GM12878 (cell line): ENCODE results near the gene ENTREP3. TPM values are rescaled to one million over a fixed set of nuclear protein-coding genes. Genes with fewer than 3 reads are reported as not detected.

Source experiments
- BACH1 ChIP-seq: fragments of 450-650 bp; IDR thresholded peaks from 2 replicates; pipeline ENCODE4 v1.6.1; 2017; ENCODE audit warnings: mild to moderate bottlenecking, borderline replicate concordance
- BHLHE40 ChIP-seq, 2 experiments: fragments of 450-650 bp in 1 of 2; IDR thresholded peaks; 2 replicates each; pipeline ENCODE4 v1.6.1; 2011 to 2017; ENCODE audit warnings: low read depth in 2 of 2, borderline replicate concordance in 1 of 2, improper control_type of control experiment in 1 of 2, low read length in 1 of 2, mild to moderate bottlenecking in 1 of 2
- BRCA1 ChIP-seq: IDR thresholded peaks from 2 replicates; pipeline ENCODE4 v1.6.1; 2011; ENCODE audit warnings: low read depth, low read length, improper control_type of control experiment
- CHD1 ChIP-seq: IDR thresholded peaks from 2 replicates; pipeline ENCODE4 v1.6.1; 2012; ENCODE audit warnings: low read depth, low read length, improper control_type of control experiment
- CHD2 ChIP-seq: IDR thresholded peaks from 2 replicates; pipeline ENCODE4 v1.6.1; 2011; ENCODE audit warnings: low read depth, low read length, improper control_type of control experiment, borderline replicate concordance
- CREM ChIP-seq: IDR thresholded peaks from 2 replicates; pipeline ENCODE4 v1.6.1; 2014; ENCODE audit warnings: antibody characterized with exemption, low read depth
- DPF2 ChIP-seq: fragments of 450-650 bp; IDR thresholded peaks from 2 replicates; pipeline ENCODE4 v1.6.1; 2017; ENCODE audit warnings: mild to moderate bottlenecking
- E2F4 ChIP-seq: IDR thresholded peaks from 2 replicates; pipeline ENCODE4 v1.6.1; 2012; ENCODE audit warnings: low read depth, low read length, improper control_type of control experiment
- EZH2 ChIP-seq: IDR thresholded peaks from 2 replicates; pipeline ENCODE4 v1.6.1; 2012; ENCODE audit warnings: low read depth, mild to moderate bottlenecking, control low read depth, inconsistent platforms, low read length, borderline replicate concordance; ENCODE audit not compliant: control insufficient read depth
- FOXK2 ChIP-seq: fragments of 450-650 bp; IDR thresholded peaks from 2 replicates; pipeline ENCODE4 v1.6.1; 2017; ENCODE audit warnings: mild to moderate bottlenecking, moderate library complexity
- IKZF1 ChIP-seq: fragments of 450-650 bp; conservative IDR thresholded peaks from 2 replicates; pipeline ENCODE4 v1.6.1; 2017; ENCODE audit warnings: antibody characterized with exemption, mild to moderate bottlenecking
- IRF5 ChIP-seq: fragments of 450-650 bp; IDR thresholded peaks from 2 replicates; pipeline ENCODE4 v1.6.1; 2017; ENCODE audit warnings: borderline replicate concordance
- JUNB ChIP-seq: IDR thresholded peaks from 2 replicates; pipeline ENCODE4 v1.6.1; 2016; ENCODE audit warnings: antibody characterized with exemption, mild to moderate bottlenecking
- LARP7 ChIP-seq: fragments of 450-650 bp; IDR thresholded peaks from 2 replicates; pipeline ENCODE4 v1.6.1; 2017; ENCODE audit warnings: mild to moderate bottlenecking
- NFYA ChIP-seq: IDR thresholded peaks from 2 replicates; pipeline ENCODE4 v1.6.1; 2011; ENCODE audit warnings: low read depth, mild to moderate bottlenecking, low read length, improper control_type of control experiment, borderline replicate concordance
- NR2C2 ChIP-seq: IDR thresholded peaks from 2 replicates; pipeline ENCODE4 v1.6.1; 2011; ENCODE audit warnings: borderline replicate concordance, low read depth; ENCODE audit not compliant: control insufficient read depth, insufficient read length
- POLR2A ChIP-seq: IDR thresholded peaks from 2 replicates; pipeline ENCODE4 v1.6.1; 2011; ENCODE audit warnings: low read depth, mild to moderate bottlenecking, low read length
- RB1 ChIP-seq: fragments of 450-650 bp; formaldehyde crosslinking; IDR thresholded peaks from 2 replicates; pipeline ENCODE4 v1.6.1; 2017; ENCODE audit warnings: mild to moderate bottlenecking, borderline replicate concordance
- RUNX3 ChIP-seq: IDR thresholded peaks from 2 replicates; pipeline ENCODE4 v1.6.1; 2012; ENCODE audit warnings: low read length, inconsistent platforms
- SIN3A ChIP-seq: IDR thresholded peaks from 2 replicates; pipeline ENCODE4 v1.6.1; 2012; ENCODE audit warnings: low read depth, low read length, improper control_type of control experiment
- SREBF1 ChIP-seq: IDR thresholded peaks from 2 replicates; pipeline ENCODE4 v1.6.1; 2012; ENCODE audit warnings: mild to moderate bottlenecking, low read length
- SREBF2 ChIP-seq: IDR thresholded peaks from 2 replicates; pipeline ENCODE4 v1.6.1; 2012; ENCODE audit warnings: mild to moderate bottlenecking, low read length
- STAT1 ChIP-seq: fragments of 450-650 bp; conservative IDR thresholded peaks from 2 replicates; pipeline ENCODE4 v1.6.1; 2014; ENCODE audit warnings: antibody characterized with exemption, mild to moderate bottlenecking
- TARDBP ChIP-seq: IDR thresholded peaks from 2 replicates; pipeline ENCODE4 v1.6.1; 2016; ENCODE audit warnings: borderline replicate concordance
- ZNF24 ChIP-seq: fragments of 450-650 bp; IDR thresholded peaks from 2 replicates; pipeline ENCODE4 v1.6.1; 2017; ENCODE audit warnings: antibody characterized with exemption, mild to moderate bottlenecking
- ZNF622 ChIP-seq: fragments of 450-650 bp; IDR thresholded peaks from 2 replicates; pipeline ENCODE4 v1.6.1; 2017; ENCODE audit warnings: mild to moderate bottlenecking, inconsistent platforms
- polyA plus RNA-seq, 11 experiments: library from polyadenylated mRNA; depleted of rRNA in 4 of 11; unstranded in 6 of 11; stranded (reverse) in 5 of 11; fragments of >200 nt; fragmentation: Nextera tagmentation in 4 of 11; fragmentation: Illumina TruSeq in 1 of 11; extraction: Ambion mirVana in 4 of 11; extraction: Trizol in 1 of 11; gene quantifications; 1 replicate in 1 of 11; 2 replicates in 10 of 11; pipeline versions ENCODE4 v1.2.1 to v1.2.3, GENCODE V29; 2011 to 2016; ENCODE audit warnings: inconsistent platforms in 2 of 11, missing spikeins in 2 of 11, low read depth in 1 of 11
- total RNA-seq, 4 experiments: library from RNA; depleted of rRNA in 3 of 4; stranded (reverse); fragments of >200 nt in 3 of 4; fragmentation: Illumina TruSeq in 1 of 4; extraction: Trizol in 1 of 4; gene quantifications; 2 replicates each; pipeline versions ENCODE4 v1.2.1 to v1.2.3, GENCODE V29; 2013 to 2021
- TF ChIP-seq, protein P1 (sequence below): IDR thresholded peaks from 2 replicates; pipeline ENCODE4 v1.6.1; 2011; ENCODE audit warnings: borderline replicate concordance, low read depth, mild to moderate bottlenecking, moderate library complexity, mixed read lengths, low read length; ENCODE audit not compliant: insufficient read depth; ENCODE audit errors: extremely low read length

The ENTREP3 gene
- total and polyA plus RNA-seq, 10 of the 15 experiments (the other 5 are each of a cell fraction or from before 2014, with no cell fraction given), result 1.7 to 31.8 (median 3.9) TPM

GRCh38 chr1:155244368-155245162 is 10.7 kb downstream of the ENTREP3 start (continued):
- peak; percentile 39; the same call in 1 of the 2 replicates for TF ChIP-seq IRF5
- no peak; the same call in 1 of the 2 replicates for TF ChIP-seq NFYA
- peak; percentile 96 for TF ChIP-seq DPF2
- peak; percentile 92 for TF ChIP-seq ZNF24
- peak; percentile 79; the same call in 1 of the 2 replicates for TF ChIP-seq CHD1
- TF ChIP-seq LARP7, result peak; percentile 95
- peak; percentile 98 for TF ChIP-seq IKZF1
- peak; percentile 78 to 92 for TF ChIP-seq BHLHE40 (IDR thresholded peaks at IDR 0.05; ENCODE audit: borderline replicate concordance in 1 of 2, low read depth in 2 of 2, low read length in 1 of 2)
- no peak for TF ChIP-seq BRCA1
- TF ChIP-seq, protein P1, sequence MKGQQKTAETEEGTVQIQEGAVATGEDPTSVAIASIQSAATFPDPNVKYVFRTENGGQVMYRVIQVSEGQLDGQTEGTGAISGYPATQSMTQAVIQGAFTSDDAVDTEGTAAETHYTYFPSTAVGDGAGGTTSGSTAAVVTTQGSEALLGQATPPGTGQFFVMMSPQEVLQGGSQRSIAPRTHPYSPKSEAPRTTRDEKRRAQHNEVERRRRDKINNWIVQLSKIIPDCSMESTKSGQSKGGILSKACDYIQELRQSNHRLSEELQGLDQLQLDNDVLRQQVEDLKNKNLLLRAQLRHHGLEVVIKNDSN, result no peak
- TF ChIP-seq POLR2A, result peak; percentile 96
- no peak for TF ChIP-seq SREBF2
- 0 out of 2 replicates have a peak, but pooled peaks have one; percentile 69 for TF ChIP-seq SIN3A
- no peak for TF ChIP-seq NR2C2
- peak; percentile 96 for TF ChIP-seq STAT1
- peak; percentile 100 for TF ChIP-seq RB1
- TF ChIP-seq E2F4, result peak; percentile 86
- no peak for TF ChIP-seq EZH2
- peak; percentile 73 for TF ChIP-seq RUNX3
- TF ChIP-seq CREM, result peak; percentile 96
- TF ChIP-seq SREBF1, result no peak
- peak; percentile 96 for TF ChIP-seq TARDBP
- TF ChIP-seq BACH1, result peak; percentile 71; the same call in 1 of the 2 replicates
- peak; percentile 30; the same call in 1 of the 2 replicates for TF ChIP-seq JUNB
- TF ChIP-seq ZNF622, result peak; percentile 46; the same call in 1 of the 2 replicates
- peak; percentile 86 for TF ChIP-seq FOXK2
- TF ChIP-seq CHD2, result peak; percentile 90
